HepG2 (cell line): ENCODE results near the gene VAMP5. TPM values are rescaled to one million over a fixed set of nuclear protein-coding genes. Genes with fewer than 3 reads are reported as not detected.

Experiments used
- ARHGAP35 ChIP-seq: sonication (generic); formaldehyde crosslinking; IDR thresholded peaks from 2 replicates; pipeline ENCODE4 v1.9.0; 2022; ENCODE audit warnings: mild to moderate bottlenecking, inconsistent platforms, moderate library complexity, missing genetic modification reagents, borderline replicate concordance
- FOXO1 ChIP-seq: sonication (generic); formaldehyde crosslinking; IDR thresholded peaks from 2 replicates; pipeline ENCODE4 v1.4.0; 2020; ENCODE audit warnings: missing genetic modification reagents
- FOXP1 ChIP-seq, 2 experiments: fragments of 450-650 bp in 1 of 2; IDR thresholded peaks; 2 replicates each; pipeline ENCODE4 v1.6.1; 2017 to 2018; ENCODE audit warnings: antibody characterized with exemption in 1 of 2
- GATAD2A ChIP-seq: IDR thresholded peaks from 2 replicates; pipeline ENCODE4 v1.6.1; 2016
- HDAC1 ChIP-seq: sonication (generic); formaldehyde crosslinking; IDR thresholded peaks from 2 replicates; pipeline ENCODE4 v1.5.1; 2020; ENCODE audit warnings: mild to moderate bottlenecking, missing genetic modification reagents
- HIC2 ChIP-seq: sonication (generic); formaldehyde crosslinking; IDR thresholded peaks from 2 replicates; pipeline ENCODE4 v1.9.0; 2022; ENCODE audit warnings: low read depth, missing genetic modification reagents
- MED1 ChIP-seq: sonication (generic); formaldehyde crosslinking; IDR thresholded peaks from 2 replicates; pipeline ENCODE4 v1.4.0; 2020; ENCODE audit warnings: missing genetic modification reagents
- MTF1 ChIP-seq: sonication (generic); formaldehyde crosslinking; IDR thresholded peaks from 2 replicates; pipeline ENCODE4 v1.5.0; 2020; ENCODE audit warnings: missing genetic modification reagents
- NFIC ChIP-seq: IDR thresholded peaks from 2 replicates; pipeline ENCODE4 v1.6.1; 2012; ENCODE audit warnings: mild to moderate bottlenecking, low read length, inconsistent platforms
- NFYB ChIP-seq: sonication (generic); formaldehyde crosslinking; IDR thresholded peaks from 2 replicates; pipeline ENCODE4 v1.4.0; 2020; ENCODE audit warnings: missing genetic modification reagents
- SAP130 ChIP-seq: IDR thresholded peaks from 2 replicates; pipeline ENCODE4 v1.6.1; 2016; ENCODE audit warnings: low read depth
- TBX3 ChIP-seq: fragments of 450-650 bp; IDR thresholded peaks from 2 replicates; pipeline ENCODE4 v1.6.1; 2017; ENCODE audit warnings: antibody characterized with exemption, mild to moderate bottlenecking, inconsistent platforms, borderline replicate concordance
- TEAD3 ChIP-seq: optimal IDR thresholded peaks from 2 replicates; pipeline ENCODE3; 2016; ENCODE audit warnings: borderline replicate concordance
- ZFP90 ChIP-seq: sonication (generic); formaldehyde crosslinking; IDR thresholded peaks from 2 replicates; pipeline ENCODE4 v1.8.0; 2022; ENCODE audit warnings: missing genetic modification reagents, mild to moderate bottlenecking, inconsistent platforms, borderline replicate concordance
- ZNF205 ChIP-seq: IDR thresholded peaks from 2 replicates; pipeline ENCODE4 v1.6.1; 2018; ENCODE audit warnings: missing biosample characterization, missing genetic modification reagents
- ZNF468 ChIP-seq: sonication (generic); formaldehyde crosslinking; IDR thresholded peaks from 2 replicates; pipeline ENCODE4 v1.8.0; 2022; ENCODE audit warnings: mild to moderate bottlenecking, moderate library complexity, missing genetic modification reagents
- polyA plus RNA-seq, 8 experiments: library from polyadenylated mRNA; depleted of rRNA in 3 of 8; stranded (reverse) in 7 of 8; unstranded in 1 of 8; fragments of >200 nt; fragmentation: Illumina TruSeq in 4 of 8; extraction: Trizol in 4 of 8; gene quantifications; 2 replicates each; pipeline versions ENCODE4 v1.2.1 to v1.2.3, GENCODE V29; 2011 to 2016; ENCODE audit warnings: low read depth in 4 of 8, missing spikeins in 1 of 8, mixed read lengths in 1 of 8; ENCODE audit not compliant: insufficient read depth in 1 of 8
- total RNA-seq, 5 experiments: library from RNA; depleted of rRNA; stranded (reverse); fragments of >200 nt; fragmentation: Illumina TruSeq; extraction: Trizol; gene quantifications; 2 replicates each; pipeline ENCODE4 v1.2.3, GENCODE V29; 2016; ENCODE audit warnings: low read depth in 1 of 5
- TF ChIP-seq, protein P1 (sequence below): IDR thresholded peaks from 2 replicates; pipeline ENCODE4 v1.6.1; 2016; ENCODE audit warnings: control low read depth
- TF ChIP-seq, protein P2 (sequence below): IDR thresholded peaks from 2 replicates; pipeline ENCODE4 v1.4.0; 2020; ENCODE audit warnings: mild to moderate bottlenecking, missing genetic modification reagents
- TF ChIP-seq, protein P3 (sequence below): sonication (generic); formaldehyde crosslinking; IDR thresholded peaks from 2 replicates; pipeline ENCODE4 v1.5.0; 2020; ENCODE audit warnings: mild to moderate bottlenecking, missing genetic modification reagents, borderline replicate concordance

Gene VAMP5
- total and polyA plus RNA-seq, 2 of the 13 experiments (the other 11 are each of a cell fraction or from before 2014, with no cell fraction given): 7.2 to 56.7 TPM

- TF ChIP-seq, protein P1, sequence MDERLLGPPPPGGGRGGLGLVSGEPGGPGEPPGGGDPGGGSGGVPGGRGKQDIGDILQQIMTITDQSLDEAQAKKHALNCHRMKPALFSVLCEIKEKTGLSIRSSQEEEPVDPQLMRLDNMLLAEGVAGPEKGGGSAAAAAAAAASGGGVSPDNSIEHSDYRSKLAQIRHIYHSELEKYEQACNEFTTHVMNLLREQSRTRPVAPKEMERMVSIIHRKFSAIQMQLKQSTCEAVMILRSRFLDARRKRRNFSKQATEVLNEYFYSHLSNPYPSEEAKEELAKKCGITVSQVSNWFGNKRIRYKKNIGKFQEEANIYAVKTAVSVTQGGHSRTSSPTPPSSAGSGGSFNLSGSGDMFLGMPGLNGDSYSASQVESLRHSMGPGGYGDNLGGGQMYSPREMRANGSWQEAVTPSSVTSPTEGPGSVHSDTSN (CRISPR knock-in tag): 0 out of 2 replicates have a peak, but pooled peaks have one; percentile 22
- peak; percentile 18; the same call in 1 of the 2 replicates for TF ChIP-seq FOXO1
- TF ChIP-seq HIC2 (CRISPR knock-in tag): no peak
- TF ChIP-seq, protein P2, sequence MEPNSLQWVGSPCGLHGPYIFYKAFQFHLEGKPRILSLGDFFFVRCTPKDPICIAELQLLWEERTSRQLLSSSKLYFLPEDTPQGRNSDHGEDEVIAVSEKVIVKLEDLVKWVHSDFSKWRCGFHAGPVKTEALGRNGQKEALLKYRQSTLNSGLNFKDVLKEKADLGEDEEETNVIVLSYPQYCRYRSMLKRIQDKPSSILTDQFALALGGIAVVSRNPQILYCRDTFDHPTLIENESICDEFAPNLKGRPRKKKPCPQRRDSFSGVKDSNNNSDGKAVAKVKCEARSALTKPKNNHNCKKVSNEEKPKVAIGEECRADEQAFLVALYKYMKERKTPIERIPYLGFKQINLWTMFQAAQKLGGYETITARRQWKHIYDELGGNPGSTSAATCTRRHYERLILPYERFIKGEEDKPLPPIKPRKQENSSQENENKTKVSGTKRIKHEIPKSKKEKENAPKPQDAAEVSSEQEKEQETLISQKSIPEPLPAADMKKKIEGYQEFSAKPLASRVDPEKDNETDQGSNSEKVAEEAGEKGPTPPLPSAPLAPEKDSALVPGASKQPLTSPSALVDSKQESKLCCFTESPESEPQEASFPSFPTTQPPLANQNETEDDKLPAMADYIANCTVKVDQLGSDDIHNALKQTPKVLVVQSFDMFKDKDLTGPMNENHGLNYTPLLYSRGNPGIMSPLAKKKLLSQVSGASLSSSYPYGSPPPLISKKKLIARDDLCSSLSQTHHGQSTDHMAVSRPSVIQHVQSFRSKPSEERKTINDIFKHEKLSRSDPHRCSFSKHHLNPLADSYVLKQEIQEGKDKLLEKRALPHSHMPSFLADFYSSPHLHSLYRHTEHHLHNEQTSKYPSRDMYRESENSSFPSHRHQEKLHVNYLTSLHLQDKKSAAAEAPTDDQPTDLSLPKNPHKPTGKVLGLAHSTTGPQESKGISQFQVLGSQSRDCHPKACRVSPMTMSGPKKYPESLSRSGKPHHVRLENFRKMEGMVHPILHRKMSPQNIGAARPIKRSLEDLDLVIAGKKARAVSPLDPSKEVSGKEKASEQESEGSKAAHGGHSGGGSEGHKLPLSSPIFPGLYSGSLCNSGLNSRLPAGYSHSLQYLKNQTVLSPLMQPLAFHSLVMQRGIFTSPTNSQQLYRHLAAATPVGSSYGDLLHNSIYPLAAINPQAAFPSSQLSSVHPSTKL (CRISPR knock-in tag): peak; percentile 49; the same call in 1 of the 2 replicates
- no peak for TF ChIP-seq ARHGAP35 (CRISPR knock-in tag)
- peak; percentile 60 for TF ChIP-seq GATAD2A (CRISPR knock-in tag)
- TF ChIP-seq MED1 (CRISPR knock-in tag): peak; percentile 42; the same call in 1 of the 2 replicates
- no peak for TF ChIP-seq ZFP90
- no peak for TF ChIP-seq FOXP1 (IDR thresholded peaks at IDR 0.05)
- peak; percentile 57 for TF ChIP-seq FOXP1 (CRISPR knock-in tag; IDR thresholded peaks at IDR 0.05)
- peak; percentile 10 for TF ChIP-seq TEAD3 (CRISPR knock-in tag)
- TF ChIP-seq NFIC: peak; percentile 68; the same call in 1 of the 2 replicates
- TF ChIP-seq TBX3: no peak
- no peak for TF ChIP-seq ZNF468 (CRISPR knock-in tag)
- TF ChIP-seq NFYB: no peak
- peak; percentile 47 for TF ChIP-seq SAP130 (CRISPR knock-in tag)
- TF ChIP-seq HDAC1: peak; percentile 35; the same call in 1 of the 2 replicates
- TF ChIP-seq ZNF205: no peak
- no peak for TF ChIP-seq MTF1
- TF ChIP-seq, protein P3, sequence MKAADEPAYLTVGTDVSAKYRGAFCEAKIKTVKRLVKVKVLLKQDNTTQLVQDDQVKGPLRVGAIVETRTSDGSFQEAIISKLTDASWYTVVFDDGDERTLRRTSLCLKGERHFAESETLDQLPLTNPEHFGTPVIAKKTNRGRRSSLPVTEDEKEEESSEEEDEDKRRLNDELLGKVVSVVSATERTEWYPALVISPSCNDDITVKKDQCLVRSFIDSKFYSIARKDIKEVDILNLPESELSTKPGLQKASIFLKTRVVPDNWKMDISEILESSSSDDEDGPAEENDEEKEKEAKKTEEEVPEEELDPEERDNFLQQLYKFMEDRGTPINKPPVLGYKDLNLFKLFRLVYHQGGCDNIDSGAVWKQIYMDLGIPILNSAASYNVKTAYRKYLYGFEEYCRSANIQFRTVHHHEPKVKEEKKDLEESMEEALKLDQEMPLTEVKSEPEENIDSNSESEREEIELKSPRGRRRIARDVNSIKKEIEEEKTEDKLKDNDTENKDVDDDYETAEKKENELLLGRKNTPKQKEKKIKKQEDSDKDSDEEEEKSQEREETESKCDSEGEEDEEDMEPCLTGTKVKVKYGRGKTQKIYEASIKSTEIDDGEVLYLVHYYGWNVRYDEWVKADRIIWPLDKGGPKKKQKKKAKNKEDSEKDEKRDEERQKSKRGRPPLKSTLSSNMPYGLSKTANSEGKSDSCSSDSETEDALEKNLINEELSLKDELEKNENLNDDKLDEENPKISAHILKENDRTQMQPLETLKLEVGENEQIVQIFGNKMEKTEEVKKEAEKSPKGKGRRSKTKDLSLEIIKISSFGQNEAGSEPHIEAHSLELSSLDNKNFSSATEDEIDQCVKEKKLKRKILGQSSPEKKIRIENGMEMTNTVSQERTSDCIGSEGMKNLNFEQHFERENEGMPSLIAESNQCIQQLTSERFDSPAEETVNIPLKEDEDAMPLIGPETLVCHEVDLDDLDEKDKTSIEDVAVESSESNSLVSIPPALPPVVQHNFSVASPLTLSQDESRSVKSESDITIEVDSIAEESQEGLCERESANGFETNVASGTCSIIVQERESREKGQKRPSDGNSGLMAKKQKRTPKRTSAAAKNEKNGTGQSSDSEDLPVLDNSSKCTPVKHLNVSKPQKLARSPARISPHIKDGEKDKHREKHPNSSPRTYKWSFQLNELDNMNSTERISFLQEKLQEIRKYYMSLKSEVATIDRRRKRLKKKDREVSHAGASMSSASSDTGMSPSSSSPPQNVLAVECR (CRISPR knock-in tag): peak; percentile 35; the same call in 1 of the 2 replicates
Observed at GRCh38 chr2:85621338-85621737, 37.1 kb downstream of the VAMP5 start (continued).
